Activated CD8-positive, alpha-beta memory T cell treated with anti-CD3 and anti-CD28 coated beads for 1 hour (primary cell): Measurements from ENCODE around the gene MGAT1.
"Not testable (repeated sequence)": the region's sequence is repeated elsewhere in the genome, so short reads cannot be mapped to it uniquely, and the experiment has no call there.

Experiments used
- DNase-seq, 2 donors: peaks; one replicate each; pipeline ENCODE4 v3.0.0-alpha.2; 2020; ENCODE audit warnings: low read depth in 1 of 2; ENCODE audit errors: extremely low read depth in 1 of 2

Gene MGAT1

DNA sequence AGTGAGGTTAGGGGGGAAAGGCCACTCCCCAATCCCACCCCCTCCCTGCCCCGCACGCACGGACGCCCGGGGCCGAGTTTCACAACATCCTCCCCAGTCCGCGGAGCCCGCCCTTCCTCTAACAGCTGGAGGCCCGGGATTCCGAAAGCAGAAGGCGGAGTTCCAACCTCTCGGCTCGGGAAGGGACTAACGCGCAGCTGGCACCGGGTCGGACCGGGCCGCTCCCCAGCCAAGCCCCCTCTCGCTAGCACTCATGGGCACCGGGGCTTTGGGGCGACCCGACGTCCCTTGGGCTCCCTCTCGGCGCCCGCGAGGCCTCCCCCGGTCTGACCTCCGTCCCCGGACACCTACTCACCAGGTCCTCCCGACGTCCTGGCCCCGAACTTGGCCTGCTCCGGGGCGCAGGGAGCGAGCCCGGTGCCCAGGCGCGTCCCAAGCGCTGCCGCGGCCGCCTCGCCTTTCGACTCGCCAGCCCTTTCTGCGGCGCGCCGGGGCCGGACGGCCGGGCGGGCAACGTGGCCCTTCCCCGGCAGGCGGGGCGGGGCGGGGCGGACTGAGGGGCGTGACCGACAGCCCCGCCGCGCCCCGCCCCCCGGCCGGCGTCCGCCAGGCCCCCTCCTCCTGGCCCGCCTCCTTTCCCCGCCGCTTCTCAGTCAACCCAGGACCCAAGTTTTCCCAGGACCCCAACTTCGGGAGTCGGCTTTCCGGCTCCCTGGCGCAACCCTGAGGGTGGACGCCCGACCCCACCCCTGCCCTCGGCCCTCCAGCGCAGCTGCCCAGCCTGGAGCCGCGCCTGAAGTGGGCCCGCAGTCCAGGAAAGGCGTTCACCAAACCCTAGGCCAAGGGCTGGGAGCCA lies at the start of gene MGAT1:
TSS of gene MGAT1 (minus strand) at position 482 of the 856 bp plus-strand sequence. CDS start 9,835 bp downstream, outside the sequence.
- DNase-seq, result peak in 1 of 2 donors; percentile 78

DNA sequence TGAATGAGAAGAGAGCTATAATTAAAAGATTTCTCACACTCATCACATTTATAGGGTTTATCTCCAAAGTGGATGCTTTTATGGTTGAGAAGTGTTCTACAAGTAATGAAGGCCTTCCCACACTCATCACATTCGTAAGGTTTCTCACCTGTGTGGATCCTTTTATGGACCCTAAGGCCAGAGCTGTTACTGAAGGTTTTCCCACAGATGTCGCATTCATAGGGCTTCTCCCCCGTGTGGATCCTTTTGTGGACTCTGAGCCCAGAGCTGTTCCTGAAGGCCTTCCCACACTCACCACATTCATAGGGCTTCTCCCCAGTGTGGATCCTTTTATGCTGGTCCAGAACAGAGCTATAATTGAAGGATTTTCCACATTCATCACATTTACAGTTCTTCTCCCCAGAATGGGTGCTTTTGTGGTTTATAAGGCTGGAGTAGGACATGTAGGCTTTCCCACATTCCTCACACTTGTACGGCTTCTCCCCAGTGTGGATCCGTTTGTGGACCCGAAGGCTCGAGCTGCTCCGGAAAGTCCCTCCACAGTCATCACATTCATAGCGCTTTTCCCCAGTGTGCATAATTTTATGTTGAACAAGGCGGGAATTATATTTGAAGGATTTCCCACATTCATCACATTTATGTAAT lies 48.0 kb upstream of the MGAT1 start:
- no peak for DNase-seq

DNA sequence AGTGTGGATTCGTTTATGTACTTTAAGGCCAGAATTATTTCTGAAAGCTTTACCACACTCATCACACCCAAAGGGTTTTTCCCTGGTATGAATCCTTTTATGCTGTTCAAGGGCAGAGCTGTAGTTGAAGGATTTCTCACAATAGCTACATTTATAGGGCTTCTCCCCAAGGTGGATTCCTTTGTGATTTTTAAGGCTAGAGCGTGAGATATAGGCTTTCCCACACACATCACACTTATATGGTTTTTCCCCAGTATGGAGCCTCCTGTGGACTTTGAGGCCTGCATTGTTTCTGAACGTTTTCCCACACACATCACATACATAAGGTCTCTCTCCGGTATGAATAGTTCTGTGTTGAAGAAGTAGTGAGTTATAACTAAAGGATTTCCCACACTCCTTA lies 47.2 kb upstream of the MGAT1 start:
- no peak for DNase-seq

DNA sequence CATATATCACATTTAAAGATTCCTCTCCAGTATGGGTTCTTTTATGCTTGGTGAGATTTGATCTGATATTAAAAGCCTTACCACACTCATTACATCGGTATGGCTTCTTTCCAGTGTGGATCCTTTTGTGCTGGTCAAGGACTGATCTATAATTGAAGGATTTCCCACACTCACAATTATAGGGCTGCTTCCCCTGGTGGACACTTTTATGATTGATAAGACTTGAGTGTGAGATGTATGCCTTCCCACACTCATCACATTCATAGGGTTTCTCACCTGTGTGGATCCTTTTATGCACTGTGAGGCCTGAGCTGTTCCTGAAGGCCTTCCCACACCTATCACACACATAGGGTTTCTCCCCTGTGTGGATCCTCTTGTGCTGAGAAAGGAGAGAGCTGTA lies 46.3 kb upstream of the MGAT1 start:
- DNase-seq, result no peak

DNA sequence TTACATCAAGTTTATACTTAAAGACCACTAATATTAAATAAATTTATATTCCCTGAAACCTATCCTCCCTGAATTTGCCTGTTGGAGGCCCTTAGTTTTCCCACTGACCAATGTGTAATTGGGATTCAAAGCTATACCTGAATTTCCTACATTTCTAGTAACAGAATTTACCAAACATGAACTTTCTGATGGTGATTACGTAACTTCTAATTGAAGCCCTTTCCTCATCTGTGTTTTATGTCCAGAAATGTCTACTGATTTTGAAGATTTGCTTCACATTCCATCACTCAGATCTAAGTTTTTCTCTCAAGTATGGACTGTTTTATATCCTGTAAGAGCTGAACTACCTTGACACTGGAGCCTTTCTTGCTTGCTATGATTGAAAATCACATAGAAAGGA lies 45.7 kb upstream of the MGAT1 start:
- DNase-seq, result no peak

DNA sequence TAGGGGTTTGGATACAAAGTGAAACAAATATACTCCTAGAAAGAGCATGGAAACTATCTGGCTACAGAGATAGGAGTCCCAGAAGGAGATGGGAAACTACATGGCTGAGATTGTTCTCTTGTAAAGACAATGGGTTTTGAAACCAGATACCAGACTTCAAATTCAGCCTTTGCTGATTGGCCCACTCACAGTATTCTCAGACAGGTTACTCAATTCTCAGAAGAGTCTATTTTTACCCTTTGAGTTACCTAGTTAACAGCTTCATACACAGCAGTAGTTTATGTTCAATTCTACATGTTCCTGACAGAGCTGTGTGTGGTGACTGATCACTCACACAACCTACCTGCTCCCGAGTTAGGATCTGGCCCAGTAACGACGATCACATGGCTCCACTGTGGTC lies 44.4 kb upstream of the MGAT1 start:
- DNase-seq, result no peak

DNA sequence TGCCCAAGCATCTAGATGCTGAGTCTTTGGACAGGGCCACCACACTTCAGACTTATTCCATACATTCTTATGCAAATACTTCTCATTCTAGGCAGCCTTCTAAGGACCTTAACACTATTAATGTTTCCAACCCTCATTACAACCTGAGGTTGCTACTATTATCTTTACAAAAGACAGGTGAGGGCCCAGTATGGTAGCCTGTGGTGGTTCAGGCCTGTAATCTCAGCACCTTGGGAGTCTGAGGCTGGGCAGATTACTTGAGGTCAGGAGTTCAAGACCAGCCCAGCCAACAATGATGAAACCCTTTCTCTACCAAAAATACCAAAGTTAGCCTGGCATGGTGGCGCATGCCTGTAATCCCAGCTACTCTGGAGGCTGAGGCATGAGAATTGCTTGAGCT lies 42.3 kb upstream of the MGAT1 start:
- no peak for DNase-seq

DNA sequence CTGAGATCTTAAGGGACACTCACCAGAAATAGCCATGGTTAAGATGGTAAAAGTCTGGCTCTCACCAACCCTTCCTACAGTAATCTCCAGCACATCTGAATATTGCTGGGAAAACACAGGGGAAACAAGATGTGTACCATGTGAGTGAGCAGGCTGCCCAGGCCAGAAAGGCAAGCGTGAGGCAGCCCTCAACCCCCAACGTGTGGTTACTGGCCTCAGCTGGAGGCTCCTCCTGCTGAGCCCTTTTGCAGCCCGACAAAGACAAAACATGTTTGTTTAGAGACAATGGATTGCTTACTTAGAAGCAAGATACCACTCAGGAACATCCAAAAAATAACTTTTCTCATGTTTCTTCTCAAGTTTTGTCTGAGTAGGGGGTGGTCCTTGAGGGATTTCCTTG lies 41.8 kb upstream of the MGAT1 start:
- DNase-seq, result no peak

DNA sequence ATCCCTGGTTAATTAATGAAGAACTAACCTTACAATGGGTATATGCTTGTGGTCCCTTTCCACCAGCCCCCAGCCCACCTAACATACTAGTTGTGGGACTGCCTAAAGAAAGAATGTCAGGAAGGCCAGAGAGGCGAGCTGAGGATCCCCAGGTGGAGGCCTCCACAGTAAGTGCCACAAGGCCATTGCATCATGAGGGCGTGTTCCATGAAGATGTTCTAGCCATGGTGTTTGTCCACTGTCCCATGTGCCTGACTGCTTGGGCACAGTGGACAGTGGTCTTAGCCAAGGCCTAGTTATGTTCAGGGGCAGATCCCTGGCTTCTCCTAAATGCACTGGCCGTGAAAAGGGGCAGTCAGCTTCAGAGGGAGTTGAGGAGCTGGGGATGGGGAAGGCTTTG lies 37.3 kb upstream of the MGAT1 start:
- DNase-seq, result no peak

DNA sequence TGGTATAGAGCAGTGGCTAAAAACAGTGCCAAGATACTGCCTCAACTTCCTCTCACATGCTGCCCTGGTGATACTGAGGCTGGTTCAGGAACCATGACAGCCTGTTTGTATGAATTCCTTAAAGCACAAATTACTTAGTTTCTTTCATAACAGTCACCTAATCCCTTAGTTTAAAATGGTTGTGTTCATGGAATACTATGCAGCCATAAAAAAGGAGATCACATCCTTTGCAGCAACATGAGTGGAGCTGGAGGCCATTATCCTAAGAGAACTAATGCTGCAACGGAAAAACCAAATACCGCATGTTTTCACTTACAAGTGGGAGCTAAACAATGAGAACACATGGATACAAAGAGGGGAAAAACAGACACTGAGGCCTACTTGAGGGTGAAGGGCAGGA lies 36.6 kb upstream of the MGAT1 start:
- no peak for DNase-seq

DNA sequence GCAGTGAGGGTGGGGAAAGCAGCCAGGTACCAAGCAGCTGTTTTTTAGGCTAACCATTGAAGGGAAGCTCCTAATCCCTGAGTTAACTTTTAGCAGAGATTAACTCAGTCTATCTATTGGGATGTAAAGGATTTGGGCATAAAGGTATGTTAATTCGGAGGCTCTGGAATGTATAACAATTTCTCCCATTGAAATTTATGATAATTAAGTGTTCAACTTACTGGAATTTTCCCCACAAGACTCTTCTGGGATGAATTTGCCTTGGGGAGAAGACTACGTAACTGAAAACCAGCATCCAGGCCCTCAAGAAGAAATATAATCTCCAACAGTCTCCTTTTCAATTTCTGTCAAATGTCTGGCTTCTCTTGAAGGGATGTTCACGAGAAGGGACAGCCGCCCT lies 34.9 kb upstream of the MGAT1 start:
- no peak for DNase-seq

DNA sequence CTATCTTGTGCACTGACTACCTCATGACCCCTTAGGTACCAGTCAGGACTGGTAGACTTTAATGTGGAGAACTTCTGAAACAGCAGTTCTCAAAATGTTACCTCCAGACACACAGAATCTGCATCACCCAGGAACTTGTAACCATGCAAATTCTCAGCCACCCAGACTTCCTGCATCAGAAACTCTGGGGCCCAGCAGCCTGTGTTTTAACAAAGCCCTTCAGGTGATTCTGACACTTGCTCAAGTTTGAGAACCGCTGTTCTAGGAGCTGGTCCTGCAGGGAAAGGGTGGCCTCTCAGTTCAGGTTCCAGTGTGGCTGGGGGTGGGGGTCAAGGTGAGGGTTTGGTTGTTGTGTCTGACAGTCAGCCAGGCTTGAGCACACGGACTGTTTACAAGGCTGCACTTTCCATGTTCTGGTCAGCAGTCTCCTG lies 30.0 kb upstream of the MGAT1 start:
- DNase-seq, result no peak

DNA sequence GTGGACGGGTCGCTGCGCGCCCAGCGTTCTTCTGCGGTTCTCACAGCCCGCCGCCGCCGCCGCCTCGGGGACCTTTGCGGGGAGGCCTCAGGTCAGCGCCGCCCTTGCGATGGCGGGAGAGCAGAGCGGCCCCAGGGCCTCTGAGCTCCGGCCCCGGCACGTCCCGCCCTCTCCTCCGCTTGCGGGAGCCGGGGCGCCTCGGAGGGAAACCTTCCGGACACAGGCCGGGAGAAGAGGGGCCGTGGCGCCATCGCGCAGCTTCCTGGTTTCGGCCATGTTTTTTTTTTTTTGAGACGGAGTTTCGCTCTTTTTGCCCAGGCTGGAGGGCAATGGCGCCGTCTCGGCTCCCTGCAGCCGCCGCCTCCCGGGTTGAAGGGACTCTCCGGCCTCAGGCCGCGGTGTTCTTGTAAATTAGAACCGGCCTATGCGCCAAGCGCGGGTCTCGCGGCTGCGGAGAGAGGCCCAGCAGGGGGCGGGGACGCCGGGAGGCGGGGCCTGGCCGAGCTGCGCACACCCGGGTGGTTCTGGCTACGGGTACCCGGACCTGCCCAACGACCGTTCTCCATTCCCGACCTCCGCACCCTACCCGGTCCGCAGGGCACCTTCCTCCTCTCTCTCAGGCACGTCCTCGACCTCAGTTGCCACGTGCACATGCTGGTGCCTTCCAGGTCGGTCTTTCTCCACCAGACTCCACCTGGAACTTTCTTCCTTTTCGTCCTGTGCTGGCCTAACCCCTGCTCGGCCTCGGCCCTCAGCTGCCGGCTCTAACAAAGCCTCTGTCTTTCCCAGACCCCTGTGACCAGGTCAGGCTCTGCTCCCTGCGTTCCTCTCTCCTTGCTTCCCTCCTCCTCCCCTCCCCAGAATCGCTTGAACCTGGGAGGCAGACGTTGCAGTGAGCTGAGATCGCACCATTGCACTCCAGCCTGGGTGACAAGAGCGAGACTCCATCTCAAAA lies 28.8 kb upstream of the MGAT1 start:
- peak; percentile 29 to 60 for DNase-seq

DNA sequence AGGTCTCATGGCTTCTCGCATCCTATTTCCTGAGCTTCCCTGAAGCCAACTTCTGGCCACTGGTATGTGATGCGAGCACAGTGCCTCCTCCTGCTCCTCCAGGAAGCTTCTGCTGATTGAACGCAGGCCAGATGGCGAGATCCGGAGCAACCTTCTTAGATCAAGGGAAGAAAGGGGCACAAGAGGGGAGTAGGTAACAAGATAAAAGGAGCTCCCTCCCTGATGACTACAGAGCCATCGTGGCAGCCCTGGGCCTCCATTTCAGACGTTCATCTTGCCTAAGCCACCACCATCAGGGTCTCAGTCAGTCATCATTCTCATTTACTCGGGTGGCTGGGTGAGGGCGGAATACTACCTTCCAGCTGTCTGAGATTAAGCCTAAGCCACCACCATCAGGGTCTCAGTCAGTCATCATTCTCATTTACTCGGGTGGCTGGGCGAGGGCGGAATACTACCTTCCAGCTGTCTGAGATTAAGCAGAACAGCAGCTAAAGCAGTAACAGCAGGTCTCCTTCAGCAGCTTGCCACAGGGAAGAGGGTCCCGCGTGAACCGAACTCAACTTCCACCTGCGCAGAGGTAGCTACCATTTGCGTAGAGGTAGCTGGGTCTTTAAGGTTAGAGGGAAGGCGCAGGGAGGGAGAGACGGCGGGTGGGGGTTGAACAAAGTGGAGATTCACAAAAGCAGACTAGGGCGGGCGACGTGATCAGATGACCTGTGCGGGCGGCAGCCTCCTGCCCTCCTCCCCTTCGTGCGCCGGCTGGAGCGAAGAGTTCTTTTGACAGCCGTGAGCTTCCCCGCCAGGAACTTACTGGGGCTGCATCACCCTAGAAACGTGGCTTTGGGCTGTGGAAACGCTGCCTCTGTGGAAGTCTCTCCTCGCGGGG lies 27.9 kb upstream of the MGAT1 start:
- peak; percentile 53 to 54 for DNase-seq

DNA sequence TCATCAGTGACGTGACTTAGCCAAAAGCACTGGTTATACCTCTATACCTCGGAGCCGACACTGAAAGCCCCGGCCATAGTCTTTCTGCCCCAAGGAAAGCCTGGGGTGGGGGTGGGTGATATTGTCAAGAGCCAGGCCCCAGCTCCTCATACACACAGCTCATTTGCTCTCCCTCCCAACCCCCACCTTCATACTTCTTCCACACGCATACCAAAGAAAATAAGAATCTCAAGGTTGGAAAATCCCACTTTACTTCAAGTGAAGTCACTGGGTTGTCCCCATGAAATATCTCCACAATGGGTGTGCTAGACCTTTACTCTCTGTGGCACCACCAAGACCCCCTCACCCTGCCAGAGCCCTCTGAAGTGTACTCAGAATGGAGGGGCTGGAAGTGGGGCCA lies 27.1 kb upstream of the MGAT1 start:
- no peak for DNase-seq

DNA sequence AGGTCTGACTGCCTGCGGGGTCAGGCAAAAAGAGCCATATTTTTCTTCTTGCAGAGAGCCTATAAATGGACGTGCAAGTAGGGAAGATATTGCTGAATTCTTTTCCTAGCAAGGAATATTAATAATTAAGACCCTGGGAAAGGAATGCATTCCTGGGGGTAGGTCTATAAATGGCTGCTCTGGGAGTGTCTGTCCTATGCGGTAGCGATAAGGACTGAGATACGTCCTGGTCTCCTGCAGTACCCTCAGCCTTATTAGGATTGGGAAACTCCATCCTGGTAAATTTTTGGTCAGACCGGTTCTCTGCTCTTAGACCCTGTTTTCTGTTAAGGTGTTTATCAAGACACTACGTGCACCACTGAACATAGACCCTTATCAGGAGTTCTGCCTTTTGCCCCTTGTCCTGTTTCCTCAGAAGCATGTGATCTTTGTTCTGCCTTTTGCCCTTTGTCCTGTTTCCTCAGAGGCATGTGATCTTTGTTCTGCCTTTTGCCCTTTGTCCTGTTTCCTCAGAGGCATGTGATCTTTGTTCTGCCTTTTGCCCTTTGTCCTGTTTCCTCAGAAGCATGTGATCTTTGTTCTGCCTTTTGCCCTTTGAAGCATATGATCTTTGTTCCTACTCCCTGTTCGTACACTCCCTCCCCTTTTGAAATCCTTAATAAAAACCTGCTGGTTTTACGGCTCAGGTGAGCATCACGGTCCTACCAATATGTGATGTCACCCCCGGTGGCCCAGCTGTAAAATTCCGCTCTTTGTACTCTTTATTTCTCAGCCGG lies 26.3 kb upstream of the MGAT1 start:
- DNase-seq, result not testable (repeated sequence)

DNA sequence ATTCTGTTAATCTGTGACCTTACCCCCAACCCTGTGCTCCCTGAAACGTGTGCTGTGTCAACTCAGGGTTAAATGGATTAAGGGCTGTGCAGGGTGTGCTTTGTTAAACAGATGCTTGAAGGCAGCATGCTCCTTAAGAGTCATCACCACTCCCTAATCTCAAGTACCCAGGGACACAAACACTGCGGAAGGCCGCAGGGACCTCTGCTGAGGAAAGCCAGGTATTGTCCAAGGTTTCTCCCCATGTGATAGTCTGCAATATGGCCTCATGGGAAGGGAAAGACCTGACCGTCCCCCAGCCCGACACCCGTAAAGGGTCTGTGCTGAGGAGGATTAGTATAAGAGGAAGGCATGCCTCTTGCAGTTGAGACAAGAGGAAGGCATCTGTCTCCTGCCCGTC lies 24.8 kb upstream of the MGAT1 start:
- DNase-seq, result not testable (repeated sequence)

DNA sequence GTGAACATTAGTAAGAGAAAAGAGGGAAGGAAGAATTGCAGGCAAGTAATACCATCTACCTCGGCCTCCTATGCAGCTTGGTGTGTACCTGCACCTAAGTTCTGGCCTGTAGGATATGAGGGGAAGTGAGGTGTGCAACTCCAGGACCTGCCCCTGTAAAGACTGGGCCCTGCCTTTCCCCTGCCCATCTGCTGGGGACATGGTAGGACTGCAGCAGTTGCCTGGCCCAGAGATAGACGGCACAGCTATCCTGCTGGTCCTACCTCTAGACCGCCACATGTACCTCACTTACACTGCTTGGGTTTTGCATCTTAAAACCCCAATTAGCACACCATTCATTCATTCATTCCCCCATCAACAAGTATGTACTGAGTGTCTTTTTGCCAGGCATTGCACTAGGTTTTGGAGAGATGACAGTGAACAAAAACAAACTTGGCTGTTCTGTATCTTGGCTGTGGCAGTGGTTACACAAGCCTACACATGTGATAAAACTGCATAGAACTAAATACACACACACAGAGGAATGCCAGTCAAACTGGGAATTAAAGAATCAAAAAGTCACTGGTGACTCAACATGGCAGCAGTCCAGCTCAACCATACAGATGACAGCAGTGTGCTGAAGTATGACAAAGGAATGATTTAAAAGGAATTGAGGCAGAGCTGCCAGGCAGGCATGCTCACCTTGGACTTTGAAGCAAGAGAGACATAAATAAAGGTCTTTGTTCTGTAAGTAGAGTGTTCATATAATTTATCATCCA lies 23.3 kb upstream of the MGAT1 start:
- no peak for DNase-seq
